Measurements from ENCODE around the gene MKLN1. TPM values are rescaled to one million over a fixed set of nuclear protein-coding genes. Genes with fewer than 3 reads are reported as not detected.

The MKLN1 gene
- total RNA-seq, 1 experiment from 2014 or later, result 34.3 TPM

GRCh38 chr7:131524115-131524514 lies 196.4 kb downstream of the MKLN1 start:
- Histone ChIP-seq H3K4me2 (ENCODE audit: insufficient read depth, insufficient read length, low read length) (no peak overlapping the region), H2AK5ac (ENCODE audit: insufficient read length, low read length) (no peak overlapping the region), H2BK15ac (ENCODE audit: low read depth, low read length) (no peak overlapping the region), H3K9ac (ENCODE audit: extremely low read depth, insufficient read length, low read length) (no peak overlapping the region), H2BK12ac (ENCODE audit: insufficient read length, low read depth, low read length) (no peak overlapping the region), H3K56ac (ENCODE audit: insufficient read length, low read depth, low read length) (no peak overlapping the region), H3K27me3 (ENCODE audit: insufficient read depth, low read length) (no peaks in the 10 kb centered on the region), H4K5ac (ENCODE audit: insufficient read length, low read depth, low read length) (no peak overlapping the region), H4K8ac (replicated peaks; ENCODE audit: insufficient read length, low read depth, low read length) (no peak overlapping the region), H3K18ac (ENCODE audit: insufficient read length, low read depth, low read length) (no peak overlapping the region), H3K9me3 (ENCODE audit: control insufficient read depth, low read depth, low read length) (no peaks in the 10 kb centered on the region), H3K27ac (ENCODE audit: insufficient read length, low read depth, low read length) (no peak overlapping the region), H2AFZ (ENCODE audit: low read length) (no peak overlapping the region), H2BK120ac (ENCODE audit: low read depth, low read length, poor library complexity, severe bottlenecking) (no peak overlapping the region), H3K23me2 (ENCODE audit: insufficient read length, low read depth, low read length, poor library complexity, severe bottlenecking) (no peaks in the 10 kb centered on the region), H2BK20ac (ENCODE audit: low read depth, low read length, poor library complexity, severe bottlenecking) (no peak overlapping the region), H2BK5ac (ENCODE audit: insufficient read length, low read length) (no peak overlapping the region), H3K14ac (ENCODE audit: insufficient read depth, low read length) (no peak overlapping the region), H3K79me1 (ENCODE audit: insufficient read depth, low read depth, low read length, poor library complexity, severe bottlenecking) (peaks cover 3% of the 10 kb centered on the region), H3K23ac (ENCODE audit: insufficient read length, low read depth, low read length) (no peak overlapping the region), H4K20me1 (ENCODE audit: control insufficient read depth, insufficient read depth, insufficient read length) (no peaks in the 10 kb centered on the region), H3T11ph (ENCODE audit: low read length) (no peak overlapping the region), H3K4ac (ENCODE audit: low read depth, low read length) (no peak overlapping the region), H3K79me2 (ENCODE audit: insufficient read depth, low read length) (peaks cover 80% of the 10 kb centered on the region), H4K91ac (ENCODE audit: insufficient read length, low read depth, low read length) (no peak overlapping the region), H3K4me1 (ENCODE audit: insufficient read depth, low read length) (peaks cover 14% of the 10 kb centered on the region; the same call in 1 of the 2 replicates)
- DNase-seq, result no peak
- TF ChIP-seq CTCF (conservative IDR thresholded peaks at IDR 0.05), result no peak
- H3K9me3 Mint-ChIP-seq, result no peaks in the 10 kb centered on the region
- peak overlapping the region in 1 of 3 experiments; percentile 94; a peak in 2 of 7 replicates for H3K27ac Mint-ChIP-seq
- H3K4me3 Mint-ChIP-seq, result peak overlapping the region in 1 of 2 experiments; percentile 2; a peak in 1 of 5 replicates
- no CpG with 5 or more reads among the region's 2 CpGs for whole genome bisulfite sequencing (ENCODE audit: extremely low coverage, insufficient read length, low lambda C conversion rate)
- peaks cover 78 to 85% of the 10 kb centered on the region in 2 experiments for H3K4me1 Mint-ChIP-seq
- no peaks in the 10 kb centered on the region for H3K27me3 Mint-ChIP-seq (ENCODE audit: low read depth)
- peaks cover 21 to 59% (median 44%) of the 10 kb centered on the region in 3 experiments; a peak in 6 of 7 replicates for H3K36me3 Mint-ChIP-seq (ENCODE audit: insufficient read depth in 1 of 3, low read depth in 3 of 3)
